Endothelial cell of umbilical vein (primary cell): ENCODE data around the gene MIB1.

ENCODE experiments used
- CTCF ChIP-seq, 2 donors: IDR thresholded peaks; 1 replicate in 1 of 2; 2 replicates in 1 of 2; pipeline ENCODE4 v1.5.1; 2011; ENCODE audit warnings: low read length in 2 of 2, mild to moderate bottlenecking in 2 of 2, moderate library complexity in 2 of 2, control low read depth in 1 of 2, inconsistent platforms in 1 of 2, low read depth in 1 of 2; ENCODE audit not compliant: insufficient read depth in 1 of 2; ENCODE audit errors: extremely low read depth in 1 of 2
- EZH2 ChIP-seq: IDR thresholded peaks from 2 replicates; pipeline ENCODE4 v1.6.1; 2012; ENCODE audit warnings: borderline replicate concordance, low read depth, mild to moderate bottlenecking, moderate library complexity, low read length, inconsistent platforms; ENCODE audit not compliant: severe bottlenecking
- FOS ChIP-seq: IDR thresholded peaks from 2 replicates; pipeline ENCODE4 v1.6.1; 2011; ENCODE audit warnings: mild to moderate bottlenecking, low read length, moderate library complexity, borderline replicate concordance; ENCODE audit not compliant: insufficient read depth
- GATA2 ChIP-seq: IDR thresholded peaks from 2 replicates; pipeline ENCODE4 v1.7.0; 2011; ENCODE audit warnings: low read depth, mild to moderate bottlenecking, moderate library complexity, mixed read lengths, low read length; ENCODE audit not compliant: insufficient read length, insufficient read depth
- JUN ChIP-seq: IDR thresholded peaks from 2 replicates; pipeline ENCODE4 v1.6.1; 2011; ENCODE audit warnings: borderline replicate concordance, low read depth; ENCODE audit not compliant: insufficient read length, insufficient read depth
- MYC ChIP-seq: IDR thresholded peaks from one replicate; pipeline ENCODE4 v1.6.1; 2011; ENCODE audit warnings: mild to moderate bottlenecking, low read depth, low read length
- POLR2A ChIP-seq: IDR thresholded peaks from 2 replicates; pipeline ENCODE4 v1.6.1; 2012; ENCODE audit warnings: low read depth, mild to moderate bottlenecking, control low read depth, low read length
- POLR2AphosphoS5 ChIP-seq: IDR thresholded peaks from 2 replicates; pipeline ENCODE4 v1.6.1; 2012; ENCODE audit warnings: low read depth, mild to moderate bottlenecking, control low read depth, low read length, moderate library complexity; ENCODE audit not compliant: insufficient read depth

DNA sequence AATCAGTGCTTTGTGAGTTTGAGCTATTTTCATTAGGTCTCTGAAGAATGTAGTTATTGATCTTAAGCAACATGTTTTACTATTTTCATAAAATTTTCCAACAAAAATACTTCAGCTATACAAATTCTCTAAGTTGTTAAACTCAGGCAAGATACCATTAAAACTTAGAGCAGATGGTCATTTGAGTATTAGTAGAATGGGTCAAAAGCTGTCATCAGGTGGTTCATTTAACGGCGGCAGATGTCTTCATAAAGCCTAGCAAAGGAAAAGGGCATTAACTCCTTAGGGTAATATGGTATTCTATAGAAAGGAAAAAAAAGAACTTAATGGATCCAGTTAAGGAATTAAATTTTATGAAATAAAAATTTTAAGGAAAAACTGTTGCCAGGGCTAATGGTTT is 19.2 kb downstream of the MIB1 start:
- TF ChIP-seq CTCF (IDR thresholded peaks at IDR 0.05; ENCODE audit: extremely low read depth in 1 of 2, insufficient read depth in 1 of 2, low read depth in 1 of 2, low read length in 2 of 2) (no peak), POLR2AphosphoS5 (no peak), JUN (no peak), POLR2A (no peak), GATA2 (no peak), MYC (no peak), EZH2 (no peak), FOS (no peak)
